HG03108 (cell line): ENCODE measurements around the gene PLCB1.
"Not testable (repeated sequence)": the region's sequence is repeated elsewhere in the genome, so short reads cannot be mapped to it uniquely, and the experiment has no call there.

Source experiments
- ATAC-seq: cut with Tn5 transposase; IDR thresholded peaks from one replicate; pipeline ENCODE4 v1.9.1; 2021; ENCODE audit warnings: moderate library complexity; ENCODE audit not compliant: unreplicated experiment

PLCB1 gene

GRCh38 chr20:8432435-8433148 lies 300.5 kb downstream of the PLCB1 start:
- ATAC-seq = no peak

DNA sequence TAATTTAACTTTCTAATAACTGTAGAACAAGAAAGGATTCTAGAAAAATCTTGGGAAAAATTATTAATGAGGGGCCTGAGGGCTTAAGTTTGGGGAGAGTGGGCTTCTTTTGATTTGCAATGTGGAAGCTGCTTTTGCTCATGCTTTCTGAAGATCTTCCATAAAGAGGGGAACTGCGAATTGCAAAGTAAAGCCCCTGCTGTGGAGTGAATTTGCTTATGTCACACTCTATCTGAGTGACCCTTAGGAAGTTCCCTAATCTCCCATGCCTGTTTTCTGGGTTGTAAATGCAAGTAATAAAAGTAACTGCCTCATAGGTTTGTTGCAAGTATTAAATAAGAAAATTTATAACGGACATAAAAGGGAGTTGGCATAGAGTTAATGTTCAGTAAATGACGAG lies 301.2 kb downstream of the PLCB1 start:
- ATAC-seq = no peak

DNA sequence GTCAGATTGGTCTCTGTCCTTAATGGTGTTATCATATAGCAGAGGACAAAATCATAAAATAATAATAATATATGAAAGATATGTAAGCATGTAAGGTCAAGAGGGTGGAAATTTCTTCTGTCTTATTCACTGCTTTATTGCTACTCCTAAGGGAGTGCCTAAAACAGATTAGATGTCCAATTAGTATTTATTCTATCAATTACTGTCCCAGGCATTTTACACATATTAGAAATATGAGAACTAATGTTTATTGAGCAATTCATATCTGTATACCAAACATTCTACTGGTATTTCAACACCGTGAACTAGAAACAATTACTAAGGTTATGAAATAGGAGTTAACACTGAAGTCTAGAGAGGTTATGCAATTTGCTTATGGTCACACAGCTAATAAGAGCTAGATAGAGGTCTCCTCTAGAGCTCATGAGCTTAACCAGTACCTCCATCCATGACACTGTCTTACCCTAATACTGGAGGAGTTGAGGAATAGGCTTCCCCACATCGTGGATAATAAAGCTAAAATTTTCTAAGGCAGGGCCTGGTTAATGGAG lies 302.3 kb downstream of the PLCB1 start:
- ATAC-seq = no peak

- ATAC-seq = no peak
These were observed 303.4 kb downstream of the PLCB1 start for GRCh38 chr20:8435285-8436035.

DNA sequence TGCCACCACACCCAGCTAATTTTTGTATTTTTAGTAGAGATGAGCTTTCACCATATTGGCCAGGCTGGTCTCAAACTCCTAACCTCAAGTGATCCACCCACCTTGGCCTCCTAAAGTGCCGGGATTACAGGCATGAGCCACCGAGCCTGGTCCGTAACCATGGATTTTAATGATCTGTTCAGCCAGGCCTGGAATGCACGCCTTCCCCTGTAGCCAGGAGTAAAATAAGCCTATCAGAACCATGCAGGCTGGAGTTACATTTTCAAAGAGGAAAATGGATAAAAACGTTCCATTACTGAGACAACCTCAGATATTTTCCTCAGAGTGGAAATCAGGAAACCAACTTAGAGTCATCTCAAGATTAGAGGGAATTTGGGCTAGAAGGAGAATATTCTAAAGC lies 304.9 kb downstream of the PLCB1 start:
- ATAC-seq = not testable (repeated sequence)

GRCh38 chr20:8438748-8439147 lies 306.7 kb downstream of the PLCB1 start:
- ATAC-seq = no peak

GRCh38 chr20:8443464-8444072 lies 311.5 kb downstream of the PLCB1 start:
- ATAC-seq = no peak

- ATAC-seq = no peak
These were observed 315.4 kb downstream of the PLCB1 start for GRCh38 chr20:8447262-8448120.

DNA sequence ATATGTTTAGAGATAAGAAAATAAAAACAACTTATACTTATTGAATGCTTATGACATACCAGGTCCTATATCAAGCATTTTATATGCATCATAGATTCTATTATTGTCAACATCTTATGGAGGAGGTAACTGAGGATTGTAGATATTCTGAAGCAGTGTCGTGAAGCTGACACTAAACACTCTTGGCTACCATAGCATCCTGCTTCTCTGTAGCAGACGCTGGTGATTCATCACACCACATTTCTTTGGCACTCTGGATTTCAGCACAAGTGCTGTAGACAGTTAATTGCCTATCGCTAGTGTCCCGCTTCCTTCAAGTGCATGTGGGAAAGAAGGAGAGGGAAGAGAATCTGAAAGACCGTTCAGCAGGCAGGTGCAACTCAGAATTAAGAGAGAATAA lies 317.1 kb downstream of the PLCB1 start:
- no peak for ATAC-seq

DNA sequence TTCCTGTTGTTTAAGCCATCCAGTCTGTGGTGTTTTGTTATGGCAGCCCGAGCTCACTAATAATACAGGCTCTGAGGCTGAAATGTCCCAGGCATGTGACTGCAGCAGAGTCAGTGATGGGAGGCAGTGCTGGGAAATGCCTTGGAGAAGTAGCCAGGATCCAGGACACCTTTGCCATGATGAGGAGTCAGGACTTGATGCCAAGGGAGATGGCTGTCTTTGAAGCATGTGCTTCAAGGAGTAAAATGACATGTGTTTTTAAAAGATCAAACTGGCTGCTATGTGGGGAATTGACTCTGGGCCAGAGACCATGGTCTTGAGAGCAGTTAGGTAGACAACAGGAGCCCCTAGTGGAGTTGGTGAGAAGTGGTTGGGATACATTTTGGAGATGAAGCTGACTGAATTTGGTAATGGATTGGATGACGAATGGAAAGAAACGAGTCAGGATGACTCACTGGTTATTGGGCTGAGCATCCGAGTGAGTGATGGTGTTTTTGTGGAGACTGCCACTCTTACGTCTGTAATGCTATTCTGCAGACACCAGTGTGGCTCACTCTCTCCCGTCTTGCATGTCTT lies 322.2 kb downstream of the PLCB1 start:
- no peak for ATAC-seq

DNA sequence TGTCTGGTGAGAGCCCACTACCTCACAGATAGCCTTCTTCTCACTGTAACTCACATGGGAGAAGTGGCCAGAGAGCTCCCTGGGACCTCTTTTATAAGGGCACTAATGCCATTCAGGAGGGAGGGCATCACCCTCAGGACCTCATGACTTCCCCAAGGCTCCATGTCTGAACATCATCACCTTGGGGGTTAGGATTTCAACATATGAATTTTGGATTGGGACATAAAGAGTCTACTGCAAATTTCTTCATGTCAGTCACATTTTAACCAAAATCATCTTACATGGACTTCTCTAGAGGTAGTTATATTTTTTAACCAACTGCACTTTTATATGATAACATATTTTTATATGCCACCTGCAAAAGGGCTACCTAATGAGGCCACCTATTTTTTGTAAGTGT lies 324.7 kb downstream of the PLCB1 start:
- no peak for ATAC-seq

DNA sequence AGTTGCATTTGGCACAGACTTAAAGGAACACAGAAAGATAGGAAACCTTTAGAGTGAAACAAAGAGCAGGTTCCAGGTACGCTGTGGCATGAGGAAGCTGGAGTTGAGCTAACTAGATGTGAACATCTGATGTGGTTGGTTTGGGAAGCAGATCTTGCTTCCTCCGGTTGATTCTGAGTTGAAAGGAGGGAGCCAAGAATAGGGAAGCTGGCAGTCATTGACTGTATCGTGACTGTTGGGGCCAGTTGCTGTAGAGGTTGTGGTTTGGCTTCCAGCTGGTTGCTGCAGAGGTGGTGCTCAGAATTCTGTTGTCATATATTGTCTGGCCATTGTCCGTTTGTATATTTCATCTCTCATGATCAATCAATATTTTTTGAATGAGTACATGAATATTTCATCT lies 325.9 kb downstream of the PLCB1 start:
- no peak for ATAC-seq

DNA sequence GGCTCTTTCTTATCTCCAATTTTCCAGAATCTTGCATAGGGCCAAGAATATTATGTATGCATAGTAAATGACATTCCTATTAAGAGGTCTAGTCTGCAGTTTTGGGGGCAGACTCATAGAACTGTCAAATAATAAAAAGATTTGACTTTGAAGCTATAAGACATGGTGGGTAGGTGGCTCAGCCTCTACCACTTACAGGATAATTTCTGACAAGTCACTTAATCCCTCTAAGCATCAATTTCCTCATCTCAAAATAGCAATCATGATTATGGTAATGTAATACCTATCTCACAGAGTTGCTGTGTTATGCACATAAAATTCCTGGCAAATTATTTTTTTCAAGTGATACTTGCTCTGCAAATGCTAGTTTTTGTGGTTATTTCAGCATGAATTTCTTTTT lies 329.1 kb downstream of the PLCB1 start:
- ATAC-seq = no peak

- ATAC-seq = no peak
These were observed 332.3 kb downstream of the PLCB1 start for GRCh38 chr20:8464368-8464767.

GRCh38 chr20:8466781-8467180 lies 334.7 kb downstream of the PLCB1 start:
- not testable (repeated sequence) for ATAC-seq

DNA sequence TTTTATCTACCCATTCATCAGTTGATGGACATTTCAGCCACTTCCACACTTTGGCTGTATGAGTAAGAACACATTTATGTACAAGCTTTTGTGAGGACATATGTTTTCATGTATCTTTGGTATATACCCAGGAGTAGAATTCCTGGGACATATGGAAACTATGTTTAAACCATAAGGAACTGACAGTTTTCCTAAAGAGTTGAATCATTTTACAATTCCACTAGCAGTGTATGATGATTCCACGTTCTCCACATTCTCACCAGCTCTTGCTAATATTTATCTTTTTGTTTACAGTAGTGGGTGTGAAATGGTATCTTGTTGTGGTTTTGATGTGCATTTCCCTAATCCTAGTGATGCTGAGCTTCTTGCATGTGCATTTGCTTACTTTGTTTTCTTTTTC lies 338.1 kb downstream of the PLCB1 start:
- ATAC-seq = no peak

DNA sequence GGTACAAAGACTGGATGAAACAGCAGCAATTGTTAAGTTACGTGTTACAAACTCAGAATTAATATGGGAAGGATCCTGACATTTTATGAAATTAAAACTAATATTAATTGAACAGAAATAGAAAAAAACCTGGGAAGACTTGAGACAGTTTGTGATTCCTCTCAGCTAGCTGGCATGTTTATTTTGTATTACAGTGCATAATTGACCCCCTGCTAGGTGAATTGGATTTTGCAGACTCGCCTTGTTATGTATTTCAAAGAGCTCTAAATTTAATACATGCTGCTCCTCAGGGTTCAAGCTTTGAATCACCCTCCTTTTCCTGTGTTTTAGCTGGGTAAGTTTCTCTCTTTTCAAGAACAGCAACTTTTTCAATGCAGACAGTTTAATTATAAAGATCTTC lies 339.4 kb downstream of the PLCB1 start:
- ATAC-seq = no peak

DNA sequence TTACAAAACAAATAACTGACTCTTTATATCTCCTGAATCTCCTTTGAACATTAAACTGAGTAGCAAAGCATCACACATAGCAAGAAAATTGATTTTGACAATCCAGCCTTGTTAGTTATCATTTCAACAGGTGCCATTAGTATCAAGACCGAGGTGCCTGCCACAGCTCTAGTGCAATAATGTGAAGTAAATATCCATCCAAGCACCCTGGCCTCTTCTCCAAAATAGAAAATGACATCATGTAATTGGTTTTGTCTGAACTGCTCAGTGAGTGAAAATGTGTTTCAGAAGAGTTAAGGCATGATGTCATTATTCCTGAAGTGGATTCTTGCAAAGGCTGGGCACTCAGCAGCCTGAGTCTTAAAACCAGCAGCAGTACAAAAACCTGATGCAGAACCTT lies 341.4 kb downstream of the PLCB1 start:
- ATAC-seq = no peak

- ATAC-seq = no peak
These were observed 342.1 kb downstream of the PLCB1 start for GRCh38 chr20:8474027-8474668.

DNA sequence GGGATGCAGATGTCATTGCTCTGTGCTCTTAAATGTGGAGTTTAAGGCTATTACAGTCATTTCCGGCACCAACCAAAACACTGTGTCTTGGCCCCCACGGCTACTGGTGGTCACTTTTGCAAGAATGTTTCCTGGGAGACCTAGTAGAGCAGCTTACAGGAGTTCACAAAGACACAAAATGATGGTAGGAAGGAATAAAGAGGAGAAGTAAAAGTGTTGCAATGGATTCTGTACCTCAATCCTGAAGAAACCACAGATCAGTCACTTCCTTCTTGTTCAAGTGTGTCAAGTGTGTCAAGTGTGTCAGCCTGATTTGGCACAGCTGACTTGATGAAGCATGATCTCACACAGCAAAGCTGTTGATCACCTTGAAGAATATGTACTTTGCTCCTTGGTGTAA lies 344.0 kb downstream of the PLCB1 start:
- ATAC-seq = no peak
